Caco-2 (cell line): ENCODE results near the gene VPS51. TPM values are rescaled to one million over a fixed set of nuclear protein-coding genes. Genes with fewer than 3 reads are reported as not detected.

ENCODE experiments used
- BruUV-seq: library from RNA; stranded (reverse); fragments of 400-500 nt; replicated peaks from 2 replicates; lab custom pipeline; 2021; lab: Mats Ljungman, UMichigan
- CTCF ChIA-PET: fragments of 300-600 bp; sonication (Branson Sonifier 250); formaldehyde crosslinking; loops from one replicate; lab custom pipeline; 2022; ENCODE audit warnings: antibody characterized with exemption; lab: Charles Lee
- POLR2A ChIA-PET: fragments of 300-600 bp; sonication (Branson Sonifier 250); formaldehyde crosslinking; loops from one replicate; lab custom pipeline; 2022; ENCODE audit warnings: antibody characterized with exemption; lab: Charles Lee
- DNase-seq, 2 experiments: peaks; one replicate each; pipeline versions ENCODE4 v3.0.0 to v3.0.0-alpha.2; 2020 to 2022
- H3K27me3 ChIP-seq: replicated peaks from 2 replicates; pipeline ENCODE4 v1.6.0; 2011; ENCODE audit warnings: low read length; ENCODE audit not compliant: control insufficient read depth, insufficient read depth
- H3K36me3 ChIP-seq: 2 replicates; pipeline ENCODE4 v1.5.1; 2011; ENCODE audit warnings: low read length; ENCODE audit not compliant: control insufficient read depth, insufficient read depth
- H3K4me1 ChIP-seq: fragments of 250-450 bp; sonication (Bioruptor Pico); 2 replicates; pipeline ENCODE4 v1.5.1; 2020; ENCODE audit warnings: mild to moderate bottlenecking
- H3K4me3 ChIP-seq: 2 replicates; pipeline ENCODE4 v1.5.1; 2011; ENCODE audit warnings: low read depth, mild to moderate bottlenecking, control low read depth, low read length
- H3K9me3 ChIP-seq: fragments of 250-450 bp; sonication (Bioruptor Pico); 2 replicates; pipeline ENCODE4 v1.5.1; 2020; ENCODE audit warnings: mild to moderate bottlenecking, moderate library complexity
- H3K27ac Mint-ChIP-seq: one replicate; pipeline ENCODE4 v1.8.0; 2022; ENCODE audit warnings: mixed read lengths; ENCODE audit not compliant: unreplicated experiment
- H3K27me3 Mint-ChIP-seq: one replicate; pipeline ENCODE4 v1.8.0; 2022; ENCODE audit warnings: mixed read lengths; ENCODE audit not compliant: insufficient read depth, unreplicated experiment
- H3K36me3 Mint-ChIP-seq: one replicate; pipeline ENCODE4 v1.8.0; 2022; ENCODE audit warnings: mild to moderate bottlenecking, mixed read lengths; ENCODE audit not compliant: insufficient read depth, unreplicated experiment
- H3K4me1 Mint-ChIP-seq: one replicate; pipeline ENCODE4 v1.8.0; 2022; ENCODE audit warnings: low read depth, mixed read lengths; ENCODE audit not compliant: unreplicated experiment
- H3K4me3 Mint-ChIP-seq: one replicate; pipeline ENCODE4 v1.8.0; 2022; ENCODE audit warnings: mild to moderate bottlenecking, moderate library complexity, mixed read lengths; ENCODE audit not compliant: unreplicated experiment
- H3K9me3 Mint-ChIP-seq: one replicate; pipeline ENCODE4 v1.8.0; 2022; ENCODE audit warnings: mixed read lengths; ENCODE audit not compliant: unreplicated experiment
- intact Hi-C: fragments of 100-400 bp; cut with micrococcal nuclease; formaldehyde crosslinking; loops from one replicate; pipeline ENCODE4 v1.10.0; 2022; ENCODE audit not compliant: unreplicated experiment
- total RNA-seq: library from RNA; stranded (reverse); gene quantifications from 2 replicates; pipeline ENCODE4 v1.2.3, GENCODE V29; 2022
- TF ChIP-seq, protein P1 (sequence below), 2 experiments: fragments of 200-600 bp in 1 of 2; IDR thresholded peaks; 1 replicate in 1 of 2; 2 replicates in 1 of 2; pipeline versions ENCODE4 v1.5.1 to v1.8.0; 2011 to 2022; ENCODE audit warnings: antibody characterized with exemption in 1 of 2, control low read depth in 1 of 2, inconsistent platforms in 1 of 2, low read depth in 1 of 2, low read length in 1 of 2, mild to moderate bottlenecking in 1 of 2, moderate library complexity in 1 of 2; ENCODE audit not compliant: insufficient read depth in 1 of 2, severe bottlenecking in 1 of 2, unreplicated experiment in 1 of 2

VPS51 gene
- total RNA-seq, 1 experiment from 2014 or later = 158 TPM

DNA sequence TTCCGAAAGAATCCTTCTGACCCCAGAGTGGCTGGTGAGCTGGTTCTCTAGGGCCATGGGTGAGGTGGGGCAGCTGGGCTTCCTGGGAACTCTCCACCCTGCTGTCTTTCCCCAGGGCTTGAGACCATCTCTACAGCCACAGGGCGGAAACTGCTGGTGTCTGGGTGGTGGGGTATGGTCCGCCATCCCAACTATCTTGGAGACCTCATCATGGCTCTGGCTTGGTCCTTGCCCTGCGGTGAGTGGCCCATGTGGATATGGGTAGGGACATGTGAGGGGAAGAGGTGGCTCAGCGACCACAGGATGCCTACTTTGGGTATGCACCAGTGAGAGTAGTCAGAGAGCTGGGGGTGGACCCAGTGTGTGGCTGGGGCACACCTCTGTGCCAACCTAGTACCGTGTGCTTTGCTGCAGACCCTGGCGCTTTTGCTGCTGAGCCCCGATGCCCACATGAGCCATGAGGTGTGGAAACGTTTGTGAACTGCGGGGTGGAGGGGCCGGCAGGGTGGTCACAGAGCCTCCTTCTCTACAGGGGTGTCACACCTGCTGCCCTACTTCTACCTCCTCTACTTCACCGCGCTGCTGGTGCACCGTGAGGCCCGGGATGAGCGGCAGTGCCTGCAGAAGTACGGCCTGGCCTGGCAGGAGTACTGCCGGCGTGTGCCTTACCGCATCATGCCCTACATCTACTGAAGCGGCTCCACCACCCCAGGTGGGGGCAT lies 19.5 kb downstream of the VPS51 start:
- ChIA-PET POLR2A (interaction anchor here (0.9 kb wide), 1 partner anchor 19 kb away, joined by 3 read pairs; no protein-coding TSS in a partner anchor), CTCF (no interaction called here)
- Mint-ChIP-seq H3K9me3 (no peaks in the 10 kb centered on the region), H3K27ac (no peak overlapping the region), H3K4me1 (peaks cover 6% of the 10 kb centered on the region), H3K36me3 (peaks cover 95% of the 10 kb centered on the region), H3K4me3 (peak overlapping the region; percentile 83), H3K27me3 (no peaks in the 10 kb centered on the region)
- no peak for DNase-seq
- Histone ChIP-seq H3K9me3 (no peaks in the 10 kb centered on the region), H3K4me3 (no peak overlapping the region), H3K27me3 (no peaks in the 10 kb centered on the region), H3K36me3 (peaks cover 7% of the 10 kb centered on the region; the same call in 1 of the 2 replicates), H3K4me1 (peaks cover 26% of the 10 kb centered on the region)
- TF ChIP-seq, protein P1, sequence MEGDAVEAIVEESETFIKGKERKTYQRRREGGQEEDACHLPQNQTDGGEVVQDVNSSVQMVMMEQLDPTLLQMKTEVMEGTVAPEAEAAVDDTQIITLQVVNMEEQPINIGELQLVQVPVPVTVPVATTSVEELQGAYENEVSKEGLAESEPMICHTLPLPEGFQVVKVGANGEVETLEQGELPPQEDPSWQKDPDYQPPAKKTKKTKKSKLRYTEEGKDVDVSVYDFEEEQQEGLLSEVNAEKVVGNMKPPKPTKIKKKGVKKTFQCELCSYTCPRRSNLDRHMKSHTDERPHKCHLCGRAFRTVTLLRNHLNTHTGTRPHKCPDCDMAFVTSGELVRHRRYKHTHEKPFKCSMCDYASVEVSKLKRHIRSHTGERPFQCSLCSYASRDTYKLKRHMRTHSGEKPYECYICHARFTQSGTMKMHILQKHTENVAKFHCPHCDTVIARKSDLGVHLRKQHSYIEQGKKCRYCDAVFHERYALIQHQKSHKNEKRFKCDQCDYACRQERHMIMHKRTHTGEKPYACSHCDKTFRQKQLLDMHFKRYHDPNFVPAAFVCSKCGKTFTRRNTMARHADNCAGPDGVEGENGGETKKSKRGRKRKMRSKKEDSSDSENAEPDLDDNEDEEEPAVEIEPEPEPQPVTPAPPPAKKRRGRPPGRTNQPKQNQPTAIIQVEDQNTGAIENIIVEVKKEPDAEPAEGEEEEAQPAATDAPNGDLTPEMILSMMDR (IDR thresholded peaks at IDR 0.05; ENCODE audit: insufficient read depth in 1 of 2, low read depth in 1 of 2, low read length in 1 of 2, severe bottlenecking in 1 of 2, unreplicated experiment in 1 of 2) = no peak
- intact Hi-C loops = loop anchor here (5.0 to 10.0 kb wide), 2 partner anchors 137 to 341 kb away; partner anchors contain the start of gene SF1
- BruUV-seq = no TSS peak

DNA sequence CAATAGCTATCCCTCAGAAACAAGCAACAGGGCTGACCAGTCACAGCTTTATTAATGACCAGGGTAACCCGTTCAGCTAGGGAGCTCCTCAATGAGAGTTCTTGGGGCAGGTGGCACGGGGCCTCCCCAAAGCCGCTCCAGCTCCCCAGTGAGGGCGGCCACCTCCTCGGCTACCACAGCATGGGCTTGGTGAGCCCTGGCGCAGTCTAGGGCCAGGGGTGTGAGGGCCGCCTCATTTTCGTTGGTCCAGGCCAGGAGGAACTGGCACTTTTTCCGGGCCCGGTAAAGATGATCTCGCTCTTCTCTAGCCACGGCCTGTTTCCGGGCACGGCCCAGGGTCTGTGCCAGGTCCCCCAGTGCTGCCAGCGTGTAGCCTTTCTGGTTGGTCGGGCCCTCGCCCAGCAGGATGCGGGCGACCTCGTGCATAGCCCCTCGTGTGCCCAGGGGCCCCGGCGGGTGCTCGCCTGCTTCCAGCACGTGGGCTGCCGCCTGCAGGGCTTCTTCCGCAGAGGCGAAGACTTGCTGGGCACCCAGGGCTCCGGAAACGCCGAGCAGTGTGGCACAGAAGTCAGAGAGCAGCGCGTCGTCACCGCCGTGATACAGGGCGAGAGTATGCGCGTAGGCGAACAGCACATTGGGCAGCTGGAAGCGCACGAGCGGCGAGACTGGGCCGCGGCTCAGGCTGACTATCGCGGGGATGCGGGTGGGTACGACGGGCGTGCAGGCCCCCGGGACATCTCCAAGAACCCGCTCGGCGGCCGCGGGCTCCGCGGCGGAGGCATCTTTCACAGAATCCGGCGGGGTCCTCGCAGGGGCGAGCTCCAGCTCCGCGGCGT lies 20.6 kb downstream of the VPS51 start:
- peaks cover 25% of the 10 kb centered on the region for H3K4me1 ChIP-seq
- no peaks in the 10 kb centered on the region for H3K9me3 Mint-ChIP-seq
- H3K27me3 ChIP-seq = no peaks in the 10 kb centered on the region
- H3K27me3 Mint-ChIP-seq = no peaks in the 10 kb centered on the region
- H3K36me3 ChIP-seq = peaks cover 10% of the 10 kb centered on the region
- BruUV-seq = no TSS peak
- TF ChIP-seq, protein P1 (IDR thresholded peaks at IDR 0.05; ENCODE audit: insufficient read depth in 1 of 2, low read depth in 1 of 2, low read length in 1 of 2, severe bottlenecking in 1 of 2, unreplicated experiment in 1 of 2) = peak in 1 of 2 experiments; percentile 2
- DNase-seq = peak; percentile 49 to 53
- H3K4me3 ChIP-seq = peak overlapping the region; percentile 87
- intact Hi-C loops = loop anchor here (1.0 to 10.0 kb wide), 4 partner anchors 20 to 342 kb away; partner anchors contain the start of genes ARL2, SF1 and VPS51
- peak overlapping the region; percentile 92 for H3K27ac Mint-ChIP-seq
- peak overlapping the region; percentile 83 for H3K4me3 Mint-ChIP-seq
- peaks cover 96% of the 10 kb centered on the region for H3K36me3 Mint-ChIP-seq
- CTCF ChIA-PET = interaction anchor here (0.6 to 2.2 kb wide), 6 partner anchors 17 to 1754 kb away, joined by 3 to 9 read pairs (median 4); partner anchors contain the start of genes CAPN1 and SF1
- no peaks in the 10 kb centered on the region for H3K9me3 ChIP-seq
- H3K4me1 Mint-ChIP-seq = peaks cover 13% of the 10 kb centered on the region
- POLR2A ChIA-PET = interaction anchor here (0.6 to 1.4 kb wide), 7 partner anchors 15 to 613 kb away, joined by 3 to 9 read pairs (median 3); partner anchors contain the start of gene CAPN1
